Subcutaneous preadipocyte (primary cell): ENCODE data around the gene TRIM68. TPM values are rescaled to one million over a fixed set of nuclear protein-coding genes. Genes with fewer than 3 reads are reported as not detected.

ENCODE experiments used
- total RNA-seq: library from RNA; depleted of rRNA; stranded (reverse); fragments of >200 nt; gene quantifications from 2 replicates; pipeline ENCODE4 v1.2.3, GENCODE V29; 2012

TRIM68 gene
- total RNA-seq = 7.0 and 8.0 TPM in 2 replicates

GRCh38 chr11:4607781-4608666 is at the start of gene TRIM68:
Gene TRIM68 (minus strand): TSS chr11:4608231. CDS start chr11:4605504, 2,727 bp downstream.

GRCh38 chr11:4643682-4644081 is 35.7 kb upstream of the TRIM68 start, which contains the start of gene OR51E1:
Gene OR51E1 (plus strand): TSS chr11:4643982. CDS start chr11:4652527, 8,545 bp downstream.

GRCh38 chr11:4636962-4637661 is 29.1 kb upstream of the TRIM68 start, which contains the start of gene OR51D1:
Gene OR51D1 (plus strand): TSS chr11:4637477. CDS start chr11:4639791, 2,314 bp downstream.

GRCh38 chr11:4593739-4594138 is 14.3 kb downstream of the TRIM68 start, which contains the start of gene OR52I1:
Gene OR52I1 (plus strand): TSS chr11:4594039. CDS start chr11:4594039, 0 bp downstream.

GRCh38 chr11:4581443-4581842 is 26.6 kb downstream of the TRIM68 start, which contains the start of gene OR52I2:
Gene OR52I2 (plus strand): TSS chr11:4581743.

Other genes starting within 250 kb of the TRIM68 start
- gene OR52B4, start 239.8 kb downstream of the TRIM68 start, total RNA-seq = not detected in 2 replicates
- 10.3 and 10.9 TPM in 2 replicates for gene TRIM21, start 214.5 kb downstream of the TRIM68 start, total RNA-seq
- gene OR52K2, start 158.9 kb downstream of the TRIM68 start, total RNA-seq = not detected in 2 replicates
- not detected in 2 replicates for gene OR52K1, start 125.6 kb downstream of the TRIM68 start, total RNA-seq
- not detected in 2 replicates for gene OR52M1, start 63.0 kb downstream of the TRIM68 start, total RNA-seq
- not detected in 2 replicates for gene OR52I2, start 26.5 kb downstream of the TRIM68 start, total RNA-seq
- not detected in 2 replicates for gene OR52I1, start 14.2 kb downstream of the TRIM68 start, total RNA-seq
- gene OR51D1, start 29.2 kb upstream of the TRIM68 start, total RNA-seq = not detected in 2 replicates
- not detected in 2 replicates for gene OR51E1, start 35.8 kb upstream of the TRIM68 start, total RNA-seq
- not detected in 2 replicates for gene OR51E2, start 89.6 kb upstream of the TRIM68 start, total RNA-seq
- not detected in 2 replicates for gene MMP26, start 96.6 kb upstream of the TRIM68 start, total RNA-seq
- not detected in 2 replicates for gene OR51F1, start 161.7 kb upstream of the TRIM68 start, total RNA-seq
- gene OR52R1, start 196.1 kb upstream of the TRIM68 start, total RNA-seq = not detected in 2 replicates
- not detected in 2 replicates for gene OR51F2, start 213.1 kb upstream of the TRIM68 start, total RNA-seq
- gene OR51S1, start 241.0 kb upstream of the TRIM68 start, total RNA-seq = not detected in 2 replicates